ENCODE results near the gene ZNF768.

ZNF768 gene

GRCh38 chr16:30530163-30531037 lies 4.0 kb upstream of the ZNF768 start:
- H3K4me3 ChIP-seq (ENCODE audit: low read depth, low read length) = no peak overlapping the region
- TF ChIP-seq CTCF (IDR thresholded peaks at IDR 0.05; ENCODE audit: low read depth, low read length, missing control alignments) = no peak
- no peak for DNase-seq (ENCODE audit: low read depth)

- no peak for TF ChIP-seq CTCF (IDR thresholded peaks at IDR 0.05; ENCODE audit: low read depth, low read length, missing control alignments)
- no peak overlapping the region for H3K4me3 ChIP-seq (ENCODE audit: low read depth, low read length)
- DNase-seq (ENCODE audit: low read depth) = no peak
Measured at GRCh38 chr16:30528799-30529457, 2.6 kb upstream of the ZNF768 start.

- peak; percentile 69 for DNase-seq (ENCODE audit: low read depth)
- TF ChIP-seq CTCF (IDR thresholded peaks at IDR 0.05; ENCODE audit: low read depth, low read length, missing control alignments) = no peak
- peak overlapping the region; percentile 77 for H3K4me3 ChIP-seq (ENCODE audit: low read depth, low read length)
Measured at GRCh38 chr16:30527635-30528178, 1.3 kb upstream of the ZNF768 start.

- peak overlapping the region; percentile 77 for H3K4me3 ChIP-seq (ENCODE audit: low read depth, low read length)
- peak; percentile 45 for TF ChIP-seq CTCF (IDR thresholded peaks at IDR 0.05; ENCODE audit: low read depth, low read length, missing control alignments)
- DNase-seq (ENCODE audit: low read depth) = peak; percentile 88
Measured at GRCh38 chr16:30526823-30527634, 663 bp upstream of the ZNF768 start.

- peak overlapping the region; percentile 77 for H3K4me3 ChIP-seq (ENCODE audit: low read depth, low read length)
- TF ChIP-seq CTCF (IDR thresholded peaks at IDR 0.05; ENCODE audit: low read depth, low read length, missing control alignments) = no peak
- no peak for DNase-seq (ENCODE audit: low read depth)
Measured at GRCh38 chr16:30525844-30526136, 576 bp downstream of the ZNF768 start.

GRCh38 chr16:30524575-30525568 lies 1.5 kb downstream of the ZNF768 start:
- TF ChIP-seq CTCF (IDR thresholded peaks at IDR 0.05; ENCODE audit: low read depth, low read length, missing control alignments) = no peak
- no peak overlapping the region for H3K4me3 ChIP-seq (ENCODE audit: low read depth, low read length)
- DNase-seq (ENCODE audit: low read depth) = no peak

Measured in GM12864 (cell line).